ENCODE results near the gene POF1B.

POF1B gene

DNA sequence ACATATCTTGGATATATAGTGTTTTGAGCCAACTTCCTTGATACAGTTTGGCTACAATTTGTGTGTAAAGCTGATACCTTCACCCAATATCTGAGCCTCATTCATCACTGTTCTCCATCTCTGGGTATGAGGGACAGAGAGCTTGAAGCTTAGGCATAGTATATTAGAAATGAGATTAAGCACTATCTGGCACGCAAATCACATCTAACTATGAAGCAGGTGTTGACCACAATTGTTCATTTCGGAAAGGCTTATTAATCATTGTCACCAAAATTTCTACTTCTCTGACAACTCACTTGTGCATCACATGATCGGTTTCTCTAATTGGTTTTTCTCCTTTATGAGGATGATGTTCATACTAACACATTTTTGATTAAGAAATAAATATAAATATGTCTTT, 2.1 kb upstream of the POF1B start:
- TF ChIP-seq LEF1 (IDR thresholded peaks at IDR 0.05; ENCODE audit: borderline replicate concordance) = no peak
- TF ChIP-seq BHLHE40 (IDR thresholded peaks at IDR 0.05; ENCODE audit: borderline replicate concordance) = no peak
- no peak for TF ChIP-seq ELF4 (IDR thresholded peaks at IDR 0.05)
- no peak for TF ChIP-seq TARDBP (IDR thresholded peaks at IDR 0.05)
- no peak for TF ChIP-seq FOXK2 (IDR thresholded peaks at IDR 0.05)
- no peak for DNase-seq (ENCODE audit: extremely low spot score)
- POLR2A ChIA-PET = no interaction called here
- CTCF ChIA-PET = no interaction called here

DNA sequence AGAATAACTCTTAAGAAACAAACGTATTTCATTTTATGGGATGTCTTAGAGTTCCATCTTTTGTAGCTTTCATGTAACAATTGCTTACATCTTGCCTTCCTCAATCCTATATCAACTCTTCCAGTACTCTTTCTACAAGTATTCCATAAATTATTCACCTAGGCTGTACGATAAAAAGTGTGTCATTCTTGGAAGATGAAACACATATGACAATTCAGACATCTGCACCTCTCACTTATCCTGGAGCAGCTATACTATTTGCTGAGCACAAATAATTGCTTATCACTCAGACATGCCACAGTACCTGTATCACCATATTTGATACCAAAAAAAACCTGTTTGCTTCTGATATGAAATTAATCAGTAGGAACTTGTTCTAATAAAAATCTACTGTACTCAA, 1.0 kb downstream of the POF1B start:
- DNase-seq (ENCODE audit: extremely low spot score) = no peak
- ChIA-PET CTCF (no interaction called here), POLR2A (no interaction called here)
- TF ChIP-seq PKNOX1 (IDR thresholded peaks at IDR 0.05) = no peak
- no peak for TF ChIP-seq ELF4 (IDR thresholded peaks at IDR 0.05)
- TF ChIP-seq BHLHE40 (IDR thresholded peaks at IDR 0.05; ENCODE audit: borderline replicate concordance) = no peak
- TF ChIP-seq SUZ12 (IDR thresholded peaks at IDR 0.05) = no peak
- no peak for TF ChIP-seq HDGF (IDR thresholded peaks at IDR 0.05; ENCODE audit: borderline replicate concordance)
- TF ChIP-seq TARDBP (IDR thresholded peaks at IDR 0.05) = no peak
- TF ChIP-seq FOXM1 (IDR thresholded peaks at IDR 0.05; ENCODE audit: borderline replicate concordance) = no peak
- TF ChIP-seq ARNT (IDR thresholded peaks at IDR 0.05) = no peak
- no peak for TF ChIP-seq ZNF384 (IDR thresholded peaks at IDR 0.05)
- no peak for TF ChIP-seq L3MBTL2 (conservative IDR thresholded peaks at IDR 0.05)

- DNase-seq (ENCODE audit: extremely low spot score) = no peak
- POLR2A ChIA-PET = no interaction called here
These were observed 4.1 kb downstream of the POF1B start for GRCh38 chrX:85375333-85375738.

DNA sequence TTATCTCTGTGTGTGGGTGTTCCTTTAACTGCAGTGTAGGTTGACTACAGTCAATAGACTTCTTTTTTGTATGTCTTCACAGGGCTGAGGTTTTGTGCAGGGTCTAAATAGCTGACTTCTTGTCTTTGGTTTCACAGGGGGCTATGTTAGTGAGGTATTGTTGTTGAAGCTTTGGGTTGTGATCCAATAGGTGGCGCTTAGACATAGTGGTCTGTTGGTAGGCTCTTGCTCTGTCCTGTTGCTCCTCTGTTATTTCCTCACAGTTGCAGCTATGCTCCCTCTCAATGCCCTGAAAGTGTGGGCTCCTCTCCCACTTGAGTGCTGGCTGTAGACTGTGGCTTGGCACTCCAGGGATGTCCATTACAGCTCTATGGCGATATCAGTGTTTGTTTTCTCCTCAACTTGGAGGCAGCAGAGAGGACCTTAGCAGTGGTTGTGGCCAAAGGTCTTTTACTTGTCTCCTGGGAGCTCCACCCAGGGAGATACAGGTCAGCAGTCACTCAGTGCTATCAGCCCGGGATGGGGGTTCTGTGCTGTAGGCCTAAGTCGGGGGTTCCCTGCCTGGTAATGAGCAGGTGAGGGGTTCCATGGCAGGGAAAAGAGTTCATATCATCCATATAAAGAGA, 14.0 kb downstream of the POF1B start:
- DNase-seq (ENCODE audit: extremely low spot score) = no peak
- ChIA-PET CTCF (interaction anchor here (1.1 to 1.5 kb wide), 2 partner anchors 254 to 264 kb away, joined by 4 read pairs; no protein-coding TSS in a partner anchor), POLR2A (no interaction called here)
- TF ChIP-seq FOXM1 (IDR thresholded peaks at IDR 0.05; ENCODE audit: borderline replicate concordance) (no peak), ELF4 (IDR thresholded peaks at IDR 0.05) (no peak), BHLHE40 (IDR thresholded peaks at IDR 0.05; ENCODE audit: borderline replicate concordance) (no peak), SP1 (IDR thresholded peaks at IDR 0.05) (no peak), PKNOX1 (IDR thresholded peaks at IDR 0.05) (no peak), FOXA1 (IDR thresholded peaks at IDR 0.05) (no peak), TARDBP (IDR thresholded peaks at IDR 0.05) (no peak), SUZ12 (IDR thresholded peaks at IDR 0.05) (no peak), NFRKB (IDR thresholded peaks at IDR 0.05) (no peak), HDGF (IDR thresholded peaks at IDR 0.05; ENCODE audit: borderline replicate concordance) (no peak), L3MBTL2 (conservative IDR thresholded peaks at IDR 0.05) (no peak), ZNF384 (IDR thresholded peaks at IDR 0.05) (no peak), ARNT (IDR thresholded peaks at IDR 0.05) (no peak), FOXK2 (IDR thresholded peaks at IDR 0.05) (no peak), CTBP1 (IDR thresholded peaks at IDR 0.05; ENCODE audit: borderline replicate concordance) (no peak), LEF1 (IDR thresholded peaks at IDR 0.05; ENCODE audit: borderline replicate concordance) (no peak)

More at GRCh38 chrX:85375333-85375738, 4.1 kb downstream of the POF1B start:
- no peak for TF ChIP-seq SUZ12 (IDR thresholded peaks at IDR 0.05)
- TF ChIP-seq NFRKB (IDR thresholded peaks at IDR 0.05) = no peak
- no peak for TF ChIP-seq L3MBTL2 (conservative IDR thresholded peaks at IDR 0.05)
- no peak for TF ChIP-seq SP1 (IDR thresholded peaks at IDR 0.05)
- no peak for TF ChIP-seq FOXM1 (IDR thresholded peaks at IDR 0.05; ENCODE audit: borderline replicate concordance)
- no peak for TF ChIP-seq FOXA1 (IDR thresholded peaks at IDR 0.05)
- TF ChIP-seq BHLHE40 (IDR thresholded peaks at IDR 0.05; ENCODE audit: borderline replicate concordance) = no peak
- TF ChIP-seq ARNT (IDR thresholded peaks at IDR 0.05) = no peak
- no peak for TF ChIP-seq HDGF (IDR thresholded peaks at IDR 0.05; ENCODE audit: borderline replicate concordance)
- no peak for TF ChIP-seq FOXK2 (IDR thresholded peaks at IDR 0.05)
- no peak for TF ChIP-seq CTBP1 (IDR thresholded peaks at IDR 0.05; ENCODE audit: borderline replicate concordance)
- no peak for TF ChIP-seq ZNF384 (IDR thresholded peaks at IDR 0.05)
- TF ChIP-seq TARDBP (IDR thresholded peaks at IDR 0.05) = no peak
- TF ChIP-seq PKNOX1 (IDR thresholded peaks at IDR 0.05) = no peak
- TF ChIP-seq LEF1 (IDR thresholded peaks at IDR 0.05; ENCODE audit: borderline replicate concordance) = no peak
- TF ChIP-seq ELF4 (IDR thresholded peaks at IDR 0.05) = no peak
- CTCF ChIA-PET = no interaction called here

- no peak for DNase-seq (ENCODE audit: extremely low spot score)
- TF ChIP-seq LEF1 (IDR thresholded peaks at IDR 0.05; ENCODE audit: borderline replicate concordance) (no peak), L3MBTL2 (conservative IDR thresholded peaks at IDR 0.05) (no peak), FOXM1 (IDR thresholded peaks at IDR 0.05; ENCODE audit: borderline replicate concordance) (no peak), ZNF384 (IDR thresholded peaks at IDR 0.05) (no peak), NFRKB (IDR thresholded peaks at IDR 0.05) (no peak), ELF4 (IDR thresholded peaks at IDR 0.05) (no peak), HDGF (IDR thresholded peaks at IDR 0.05; ENCODE audit: borderline replicate concordance) (no peak), FOXA1 (IDR thresholded peaks at IDR 0.05) (no peak), FOXK2 (IDR thresholded peaks at IDR 0.05) (no peak), SUZ12 (IDR thresholded peaks at IDR 0.05) (no peak), ARNT (IDR thresholded peaks at IDR 0.05) (no peak), CTBP1 (IDR thresholded peaks at IDR 0.05; ENCODE audit: borderline replicate concordance) (no peak), PKNOX1 (IDR thresholded peaks at IDR 0.05) (no peak), SP1 (IDR thresholded peaks at IDR 0.05) (no peak), BHLHE40 (IDR thresholded peaks at IDR 0.05; ENCODE audit: borderline replicate concordance) (no peak), TARDBP (IDR thresholded peaks at IDR 0.05) (no peak)
- POLR2A ChIA-PET = no interaction called here
- CTCF ChIA-PET = no interaction called here
These were observed 20.4 kb downstream of the POF1B start for GRCh38 chrX:85359051-85359450.

Data from HEK293T (cell line).